ENCODE data around the gene FBXL19. TPM values are rescaled to one million over a fixed set of nuclear protein-coding genes. Genes with fewer than 3 reads are reported as not detected.

FBXL19 gene
- total and polyA plus RNA-seq, 9 of the 15 experiments (the other 6 are each of a cell fraction or from before 2014, with no cell fraction given), result 0.13 to 48.0 (median 13.5) TPM; not detected in 1

- TF ChIP-seq ZNF639 (CRISPR knock-in tag; conservative IDR thresholded peaks at IDR 0.05 in 1 of 2, IDR thresholded peaks at IDR 0.05 in 1 of 2) (peak in 1 of 2 experiments; percentile 86; a peak in 2 of 4 replicates), ELF1 (tag; IDR thresholded peaks at IDR 0.05) (peak; percentile 72; the same call in 1 of the 2 replicates), TFAP4 (CRISPR knock-in tag; IDR thresholded peaks at IDR 0.05; ENCODE audit: borderline replicate concordance) (peak; percentile 50; the same call in 1 of the 2 replicates), HBP1 (CRISPR knock-in tag; IDR thresholded peaks at IDR 0.05) (no peak), CREB3L1 (IDR thresholded peaks at IDR 0.05; ENCODE audit: borderline replicate concordance, low read depth) (peak; percentile 41; the same call in 1 of the 2 replicates), ZNF175 (CRISPR knock-in tag; IDR thresholded peaks at IDR 0.05; ENCODE audit: low read depth) (peak; percentile 71; the same call in 1 of the 2 replicates), HDAC6 (IDR thresholded peaks at IDR 0.05; ENCODE audit: low read depth, low read length) (no peak), TEAD4 (IDR thresholded peaks at IDR 0.05; ENCODE audit: low read length) (0 out of 2 replicates have a peak, but pooled peaks have one; percentile 5), TEAD4 (CRISPR knock-in tag; IDR thresholded peaks at IDR 0.05; ENCODE audit: borderline replicate concordance) (no peak), ATF4 (CRISPR knock-in tag; IDR thresholded peaks at IDR 0.05) (peak; percentile 24; the same call in 1 of the 2 replicates), ZNF311 (CRISPR knock-in tag; IDR thresholded peaks at IDR 0.05) (no peak), LEF1 (IDR thresholded peaks at IDR 0.05) (0 out of 2 replicates have a peak, but pooled peaks have one; percentile 10), HDAC1 (IDR thresholded peaks at IDR 0.05) (peak in 1 of 2 experiments; percentile 13; a peak in 2 of 4 replicates), MAFF (IDR thresholded peaks at IDR 0.05; ENCODE audit: low read length) (no peak), ZNF764 (CRISPR knock-in tag; IDR thresholded peaks at IDR 0.05; ENCODE audit: low read depth) (no peak), FOSL1 (tag; conservative IDR thresholded peaks at IDR 0.05) (no peak), ZNF644 (tag; IDR thresholded peaks at IDR 0.05; ENCODE audit: low read depth) (peak; percentile 82; the same call in 1 of the 2 replicates), MYNN (IDR thresholded peaks at IDR 0.05) (no peak), MYNN (CRISPR knock-in tag; IDR thresholded peaks at IDR 0.05) (no peak), SRSF9 (IDR thresholded peaks at IDR 0.05; ENCODE audit: borderline replicate concordance, low read depth, low read length) (no peak)
These were observed 26.3 kb upstream of the FBXL19 start (continued) for GRCh38 chr16:30896889-30897733.

All from K562 (cell line).